Activated CD4-positive, alpha-beta T cell treated with anti-CD3 and anti-CD28 coated beads, Interleukin-2, Interleukin-4, amounts not matched to agents 100 ng/mL and 50 ng/mL, durations not matched to agents 16 hours and 8 hours (primary cell): ENCODE data around the gene DVL1.
"Not testable (repeated sequence)": the region's sequence is repeated elsewhere in the genome, so short reads cannot be mapped to it uniquely, and the experiment has no call there.

Source experiments
- DNase-seq: peaks from one replicate; pipeline ENCODE4 v3.0.0-alpha.2; 2020; ENCODE audit warnings: low spot score

DVL1 gene

DNA sequence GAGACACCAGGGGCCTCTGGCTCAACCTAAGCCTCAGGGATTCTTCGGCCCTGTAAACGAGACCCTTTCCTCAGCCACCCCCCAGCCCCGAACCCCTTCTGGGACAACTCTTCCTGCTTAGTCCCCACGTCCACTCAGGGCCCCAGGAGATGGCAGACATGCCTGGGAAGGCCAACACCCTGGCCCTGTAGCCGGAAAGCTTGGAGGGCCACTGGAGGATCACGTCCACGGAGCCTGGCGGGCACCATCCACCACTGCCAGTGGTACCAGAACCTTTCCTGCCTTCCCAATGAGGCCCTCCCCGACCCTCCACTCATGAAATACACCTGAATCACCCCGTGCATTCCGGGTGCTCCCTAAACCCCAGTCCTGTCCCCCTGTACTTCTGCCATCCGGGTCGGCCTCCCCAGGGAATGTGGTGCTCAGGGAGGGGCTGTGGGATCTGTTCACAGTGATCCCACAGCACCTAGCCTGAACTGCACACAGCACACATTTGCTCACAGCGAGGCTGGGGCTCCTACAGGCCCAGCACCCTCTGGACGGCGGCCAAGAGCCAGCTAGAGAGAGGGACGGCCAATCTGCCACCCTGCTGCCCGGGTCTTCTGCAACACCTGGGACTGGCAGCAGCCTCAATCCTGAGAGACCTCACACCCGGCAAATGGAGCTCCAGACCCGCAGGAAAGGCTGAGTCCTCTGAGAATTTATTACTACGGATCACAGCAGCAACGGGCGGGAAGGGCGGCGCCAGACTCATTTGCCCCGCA, 24.0 kb upstream of the DVL1 start:
- DNase-seq: no peak

DNA sequence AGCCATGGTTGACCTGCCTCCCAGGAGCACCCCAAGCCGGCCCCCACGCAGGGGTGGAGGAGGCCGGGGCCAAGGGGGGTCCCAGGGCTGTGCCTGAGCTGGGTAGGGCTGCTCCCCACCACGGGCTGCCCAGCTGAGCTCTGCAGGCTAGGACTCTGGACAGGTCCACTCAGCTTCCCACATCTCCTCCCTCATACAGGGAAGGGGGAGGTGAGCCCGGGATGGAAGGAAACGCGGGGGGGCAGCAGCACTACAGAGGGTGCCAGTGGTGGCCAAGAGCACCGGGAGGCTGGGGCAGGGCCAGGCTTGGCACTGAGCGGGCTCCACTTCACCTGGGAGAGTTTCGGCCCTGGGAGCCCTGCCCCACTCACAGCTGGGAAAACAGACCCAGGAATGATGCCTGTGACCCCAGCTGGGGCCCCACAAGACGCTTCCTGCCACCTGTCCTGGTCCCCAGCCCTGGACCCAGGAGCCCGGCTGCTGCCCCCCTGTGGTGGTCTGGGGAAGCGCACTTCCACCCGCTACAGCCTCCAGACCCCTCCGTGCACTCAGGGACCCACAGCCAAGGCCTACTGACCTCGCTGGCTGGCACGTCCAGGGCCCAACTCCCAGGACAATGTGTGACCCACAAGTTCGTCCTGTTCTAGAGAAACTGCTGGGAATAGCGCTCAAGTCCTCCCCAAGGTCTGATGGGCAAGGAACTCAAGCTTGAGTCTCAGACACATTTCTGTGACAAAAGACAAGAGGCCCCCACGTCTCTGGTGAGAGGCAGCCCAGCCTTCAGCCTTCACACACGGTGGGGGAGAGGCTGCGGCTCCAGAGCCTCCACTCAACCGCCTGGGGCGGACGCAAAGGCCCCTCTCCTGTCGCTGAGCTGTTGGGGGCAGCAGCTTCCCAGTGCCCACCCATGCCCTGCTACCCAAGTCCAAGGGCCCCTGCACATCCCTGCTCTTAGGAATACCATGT, 22.8 kb upstream of the DVL1 start:
- DNase-seq: peak; percentile 83

DNA sequence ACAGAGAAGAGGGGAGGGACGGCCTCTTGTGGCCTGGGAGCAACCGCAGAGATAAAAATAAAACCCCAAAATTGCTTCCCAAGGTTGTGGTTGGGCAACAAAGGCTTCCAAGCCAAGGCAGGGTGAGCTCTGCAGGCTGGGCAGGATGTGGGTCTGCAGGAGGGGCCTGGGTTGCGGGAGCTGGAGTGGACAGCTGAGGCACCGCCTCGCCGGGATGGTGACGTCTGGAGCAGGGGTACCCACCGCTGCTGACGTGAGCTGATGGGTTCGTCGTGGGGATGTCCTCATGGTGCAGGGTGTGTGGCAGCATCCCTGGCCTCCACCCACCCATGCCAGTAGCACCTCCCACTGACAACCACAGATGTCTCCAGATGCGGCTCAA, 22.1 kb upstream of the DVL1 start:
- peak; percentile 30 for DNase-seq

DNA sequence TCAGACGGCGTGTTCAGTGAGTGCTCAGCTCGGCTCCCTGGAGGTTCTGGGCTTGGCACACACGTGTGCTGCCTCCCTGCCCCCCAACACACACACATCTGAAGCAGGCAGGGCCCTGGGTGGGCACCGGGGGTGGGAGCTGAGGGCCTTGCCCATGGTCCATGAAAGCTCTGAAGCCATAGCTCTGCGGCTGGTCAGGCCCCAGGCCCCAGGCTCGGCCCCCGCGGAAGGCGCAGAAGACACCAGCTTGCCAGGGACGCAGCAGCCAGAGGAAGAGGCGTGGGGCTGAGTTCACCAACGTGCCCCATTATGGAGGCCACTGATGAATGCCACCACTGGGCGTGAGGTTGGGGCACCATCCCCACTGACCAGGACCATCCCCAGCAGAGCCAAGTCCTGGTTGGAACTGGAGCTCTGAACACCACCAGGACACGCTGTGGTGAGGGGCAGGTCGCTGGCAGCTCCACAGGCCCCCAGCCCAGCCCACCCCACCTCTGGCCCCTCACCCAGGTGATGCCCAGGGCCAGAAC, 21.6 kb upstream of the DVL1 start:
- no peak for DNase-seq

DNA sequence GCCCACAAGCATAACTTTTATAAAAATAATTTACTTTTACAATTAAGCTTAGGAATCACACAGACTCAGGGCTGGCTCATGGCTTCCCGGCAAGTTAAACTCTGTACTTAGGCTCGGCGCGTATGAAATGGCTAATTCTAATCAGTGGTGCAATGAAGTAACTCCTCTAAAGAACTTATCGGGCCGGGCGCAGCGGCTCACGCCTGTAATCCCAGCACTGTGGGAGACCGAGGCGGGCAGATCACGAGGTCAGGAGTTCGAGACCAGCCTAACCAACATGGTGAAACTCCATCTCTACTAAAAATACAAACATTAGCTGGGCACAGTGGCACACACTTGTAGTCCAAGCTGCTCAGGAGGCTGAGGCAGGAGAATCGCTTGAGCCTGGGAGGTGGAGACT, 20.9 kb upstream of the DVL1 start:
- not testable (repeated sequence) for DNase-seq

DNA sequence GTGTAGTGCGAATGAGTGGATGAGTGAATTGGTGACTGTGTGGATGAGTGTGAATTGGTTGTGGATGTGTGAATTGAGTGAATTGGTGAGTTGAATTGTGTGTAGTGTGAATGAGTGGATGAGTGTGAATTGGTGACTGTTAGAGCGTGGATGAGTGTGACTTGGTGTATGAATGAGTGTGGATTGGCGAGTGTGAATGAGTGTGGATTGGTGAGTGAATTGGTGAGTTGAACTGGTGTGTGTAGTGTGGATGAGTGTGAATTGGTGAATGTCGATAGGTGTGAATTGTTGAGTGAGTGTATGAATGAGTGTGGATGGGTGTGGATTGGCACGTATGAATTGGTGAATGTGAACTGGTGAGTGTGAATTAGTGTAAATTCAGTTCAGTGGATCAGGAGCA, 18.1 kb upstream of the DVL1 start:
- no peak for DNase-seq

DNA sequence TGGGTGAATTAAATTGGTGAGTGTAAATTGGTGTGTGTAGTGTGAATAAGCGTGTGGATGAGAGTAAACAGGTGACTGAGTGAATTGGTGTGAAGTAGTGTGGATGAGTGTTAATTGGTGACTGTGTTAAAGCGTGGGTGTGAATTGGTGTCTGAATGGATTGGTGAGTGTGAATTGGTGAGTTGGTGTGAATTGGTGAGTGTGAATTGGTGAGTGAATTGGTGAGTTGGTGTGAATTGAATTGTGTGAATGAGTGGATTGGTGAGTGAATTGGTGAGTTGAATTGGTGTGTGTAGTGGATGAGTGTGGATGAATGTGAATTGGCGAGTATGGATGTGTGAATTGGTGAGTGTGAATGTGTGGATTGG, 17.5 kb upstream of the DVL1 start:
- DNase-seq: no peak

DNA sequence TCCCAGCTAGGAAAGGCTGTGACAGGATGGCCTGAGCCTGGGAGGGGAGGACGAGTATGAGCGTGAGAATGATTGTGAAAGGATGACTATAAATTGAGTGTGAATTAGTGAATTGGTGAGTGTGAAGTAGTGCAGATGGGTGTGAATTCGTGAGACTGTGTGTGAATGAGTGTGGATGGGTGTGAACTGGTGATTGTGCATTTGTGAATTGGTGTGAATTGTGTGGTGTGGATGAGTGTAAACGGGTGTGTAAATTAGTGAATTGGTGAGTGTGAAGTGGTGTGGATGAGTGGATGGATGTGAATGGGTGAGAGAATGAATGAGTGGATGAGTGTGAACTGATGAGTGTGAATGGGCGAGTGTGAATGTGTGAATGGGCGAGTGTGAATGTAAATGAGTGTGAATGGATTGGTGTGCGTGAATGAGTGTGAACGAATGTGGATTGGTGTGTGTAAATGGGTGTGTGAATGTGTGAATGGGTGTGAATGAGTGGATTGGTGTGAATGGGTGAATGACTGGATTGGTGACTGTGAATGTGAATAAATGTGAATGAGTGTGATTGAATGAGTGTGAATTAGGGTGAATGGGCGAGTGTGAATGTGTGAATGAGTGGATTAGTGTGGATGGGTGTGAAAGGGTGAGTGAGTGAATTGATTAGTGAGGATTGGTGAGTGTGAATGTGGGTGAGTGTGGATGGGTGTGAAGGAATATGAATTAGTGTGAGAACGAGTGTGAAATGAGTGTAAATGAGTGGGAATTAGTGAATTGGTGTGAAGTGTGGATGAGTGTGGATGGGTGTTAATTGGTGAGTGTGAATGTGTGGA, 16.9 kb upstream of the DVL1 start:
- no peak for DNase-seq

DNA sequence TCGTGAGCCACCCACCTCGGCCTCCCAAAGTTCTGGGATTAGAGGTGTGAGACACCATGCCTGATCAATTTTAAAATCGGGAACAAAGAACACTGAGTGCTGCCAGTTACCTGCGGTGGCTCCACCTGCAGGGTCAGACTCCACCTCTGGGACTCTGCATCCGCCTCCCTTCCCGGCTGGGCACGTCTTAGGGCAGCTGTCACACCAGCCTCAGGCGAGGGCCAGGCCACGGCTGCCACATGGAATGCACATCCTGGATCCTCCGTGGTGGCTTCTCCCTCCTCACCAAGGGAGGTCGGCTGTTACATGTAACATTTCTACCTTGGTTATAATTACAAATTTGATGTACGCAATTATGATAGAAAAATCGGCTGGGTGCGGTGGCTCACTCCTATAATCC, 15.0 kb upstream of the DVL1 start:
- no peak for DNase-seq

DNA sequence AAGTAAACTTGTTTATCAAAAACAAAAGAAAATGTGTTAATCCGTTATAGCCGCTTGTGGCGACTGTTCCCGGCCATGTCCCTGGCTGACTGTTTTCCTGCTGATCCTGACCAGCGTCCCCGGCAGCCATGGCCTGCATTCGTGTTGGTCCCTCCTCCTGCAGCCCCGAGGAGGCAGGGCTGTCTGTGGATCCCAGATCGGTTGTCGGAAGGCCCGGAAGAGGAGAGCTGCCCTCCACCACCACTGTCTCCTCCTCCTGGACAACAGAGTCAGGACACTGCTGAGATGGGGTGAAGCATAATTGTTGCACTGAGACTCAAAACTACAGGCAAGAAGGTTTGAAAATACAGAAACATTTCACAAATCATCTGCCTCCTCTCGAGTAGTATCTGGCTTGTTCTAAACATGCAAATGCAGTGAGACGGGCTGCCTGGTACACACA, 12.8 kb upstream of the DVL1 start:
- DNase-seq: no peak

DNA sequence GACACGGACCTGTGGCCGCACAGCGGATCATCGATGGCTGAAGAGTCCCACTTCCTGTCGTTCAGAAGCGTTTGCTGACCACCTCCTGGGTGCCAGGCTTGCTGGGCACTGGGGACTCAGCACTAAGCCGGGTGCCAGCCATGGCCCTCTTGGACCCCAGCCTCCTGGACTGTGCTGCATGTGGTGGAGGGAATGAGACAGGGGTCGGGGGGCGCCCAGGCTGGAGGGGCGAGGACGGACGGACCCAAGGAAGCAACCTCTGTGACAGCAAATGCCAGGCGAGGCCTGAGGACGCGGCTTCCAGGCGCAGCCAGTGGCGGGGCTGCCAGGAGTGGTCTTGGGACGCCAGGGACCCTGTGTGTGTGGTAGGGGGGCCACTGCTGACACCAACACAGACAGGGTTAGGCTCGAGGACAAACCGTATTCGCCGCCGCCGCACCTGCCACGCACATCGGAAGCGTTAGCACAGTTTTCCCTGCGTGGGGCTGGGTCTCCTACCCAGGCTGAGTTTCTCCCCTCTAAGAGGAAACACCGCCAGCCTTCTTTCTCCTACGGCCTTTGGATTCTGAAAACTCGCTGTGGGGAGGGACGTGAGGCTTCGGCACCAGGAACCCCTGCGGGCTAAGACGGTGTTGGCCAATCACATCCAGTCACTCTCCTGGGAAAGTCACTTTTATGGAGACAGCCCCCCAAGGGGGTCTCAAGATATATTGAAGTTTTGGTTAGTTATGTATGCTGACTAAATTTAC, 12.2 kb upstream of the DVL1 start:
- DNase-seq: no peak

DNA sequence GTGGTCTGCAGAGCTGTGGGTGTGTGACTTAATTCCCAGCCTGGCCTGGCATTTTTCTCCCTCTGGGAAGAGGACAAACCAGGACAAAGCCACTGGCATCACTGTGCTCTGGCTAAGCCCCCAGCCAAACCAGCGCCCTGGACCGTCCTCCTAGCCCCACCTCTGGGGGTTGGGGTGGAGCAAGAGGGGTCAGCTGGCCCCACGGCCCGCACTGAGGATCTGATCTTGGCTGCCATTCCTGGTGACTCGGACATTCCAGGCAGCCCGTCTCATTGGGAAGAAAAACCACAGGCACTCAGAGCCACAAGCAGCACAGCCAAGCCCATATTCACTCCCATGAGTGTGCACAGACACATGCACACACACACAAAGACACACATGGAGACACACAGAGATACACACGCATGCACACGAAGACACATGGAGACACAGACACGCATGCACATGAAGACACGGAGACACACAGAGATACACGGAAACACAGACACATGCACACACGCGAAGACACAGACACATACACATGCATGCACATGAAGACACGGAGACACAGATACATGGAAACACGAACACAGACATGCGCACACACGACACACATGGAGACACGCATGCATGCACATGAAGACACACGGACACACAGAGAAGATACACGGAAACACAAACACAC, 11.4 kb upstream of the DVL1 start:
- no peak for DNase-seq

DNA sequence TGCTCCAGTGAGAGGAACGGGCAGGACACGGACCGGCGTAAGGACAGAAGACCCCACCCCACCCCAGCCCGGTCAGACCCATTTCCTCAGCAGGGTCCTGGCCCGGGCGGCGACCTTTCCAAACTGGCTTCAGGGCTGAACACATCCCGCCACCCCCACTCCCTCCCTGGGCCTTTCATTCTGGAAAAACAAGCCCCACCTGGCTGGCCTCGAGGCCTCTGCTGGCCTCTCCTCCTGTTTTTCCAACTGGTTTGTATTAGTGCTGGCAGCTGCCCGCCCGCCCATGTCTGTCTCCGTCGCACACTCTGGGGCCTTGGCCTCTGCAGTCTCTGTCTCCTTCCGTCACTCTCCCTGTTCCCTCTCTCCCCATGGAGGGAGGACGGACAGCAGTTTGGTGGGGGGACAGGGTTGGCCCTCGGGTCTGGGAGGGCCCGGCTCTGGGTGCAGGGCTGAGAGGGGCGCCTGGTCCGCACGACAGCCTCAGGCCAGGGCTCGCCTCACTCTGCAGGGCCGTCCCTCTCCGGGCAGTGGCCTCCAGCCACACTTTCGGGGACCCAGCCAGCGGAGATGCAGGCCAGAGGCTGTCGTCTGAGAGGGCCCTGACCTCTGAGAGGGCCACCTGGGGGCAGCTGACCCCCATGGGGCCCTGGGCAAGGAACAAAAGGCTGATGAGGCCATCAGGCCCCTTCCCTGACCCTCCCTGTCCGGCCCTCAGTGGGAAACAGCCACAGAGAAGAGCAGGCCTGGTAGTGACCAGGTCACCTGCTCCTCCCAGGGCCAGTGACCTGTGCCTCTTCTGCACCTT, 10.6 kb upstream of the DVL1 start:
- no peak for DNase-seq

DNA sequence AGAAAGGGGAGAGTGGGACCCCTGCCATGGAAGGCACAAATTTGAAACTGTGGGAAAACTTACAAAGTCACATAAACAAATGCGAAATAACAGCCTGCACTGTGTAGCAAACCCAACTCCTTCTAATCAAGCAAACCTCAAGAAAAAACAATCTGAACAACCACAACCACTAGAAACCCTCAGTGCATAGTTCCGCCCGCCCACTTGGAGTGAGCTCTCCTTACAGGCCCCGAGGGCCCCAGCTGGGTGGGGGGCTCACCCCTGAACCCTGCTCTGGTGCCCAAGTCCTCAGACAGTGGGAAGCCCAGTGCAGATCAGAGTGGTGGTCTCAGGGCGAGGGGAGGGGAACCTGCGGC, 10.1 kb upstream of the DVL1 start:
- DNase-seq: no peak

DNA sequence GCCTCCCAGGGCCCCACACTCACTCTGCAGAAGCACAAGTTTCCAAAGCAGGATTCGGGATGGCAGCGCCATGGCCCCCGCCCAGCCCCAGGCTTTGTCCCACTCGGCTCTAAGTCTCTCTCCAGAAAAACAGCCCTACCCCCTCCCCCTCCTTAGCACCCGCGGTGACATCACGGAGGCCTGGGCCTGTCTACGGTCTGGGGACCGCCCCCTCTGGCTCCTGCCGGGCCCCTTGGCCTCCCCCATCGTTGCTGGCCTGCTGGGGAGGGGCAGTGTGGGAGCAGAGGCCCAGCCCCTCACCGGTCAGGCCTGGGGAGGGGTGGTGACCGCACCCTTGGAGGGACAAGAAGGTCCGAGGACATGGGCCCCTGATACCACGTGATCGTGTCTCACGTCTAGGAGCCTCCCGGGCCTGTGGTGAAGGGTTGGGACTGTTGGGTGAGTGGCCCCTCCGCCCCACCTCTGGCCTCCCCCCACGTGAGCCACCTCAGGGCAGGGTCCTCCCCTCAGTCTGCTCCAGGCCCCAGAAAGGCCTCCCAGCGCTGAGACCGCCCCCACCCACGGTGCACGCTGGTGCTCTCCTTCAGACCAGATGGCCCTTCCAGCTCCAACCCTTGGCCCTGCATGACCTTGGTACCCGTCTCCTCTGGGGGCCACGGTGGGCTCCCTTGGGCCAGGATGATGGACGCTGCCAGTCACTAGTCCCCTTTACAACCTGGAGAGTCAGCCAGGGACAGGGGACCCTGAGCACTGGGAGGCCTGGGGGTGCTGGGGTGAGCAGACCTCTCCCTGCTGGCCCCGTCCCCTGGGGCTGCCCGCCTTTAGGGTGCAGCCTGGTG, 9.4 kb upstream of the DVL1 start, which contains the start of gene MXRA8:
TSS of gene MXRA8 (minus strand) at position 123 of the 839 bp plus-strand sequence. CDS start at position 72, 51 bp downstream.
- no peak for DNase-seq

DNA sequence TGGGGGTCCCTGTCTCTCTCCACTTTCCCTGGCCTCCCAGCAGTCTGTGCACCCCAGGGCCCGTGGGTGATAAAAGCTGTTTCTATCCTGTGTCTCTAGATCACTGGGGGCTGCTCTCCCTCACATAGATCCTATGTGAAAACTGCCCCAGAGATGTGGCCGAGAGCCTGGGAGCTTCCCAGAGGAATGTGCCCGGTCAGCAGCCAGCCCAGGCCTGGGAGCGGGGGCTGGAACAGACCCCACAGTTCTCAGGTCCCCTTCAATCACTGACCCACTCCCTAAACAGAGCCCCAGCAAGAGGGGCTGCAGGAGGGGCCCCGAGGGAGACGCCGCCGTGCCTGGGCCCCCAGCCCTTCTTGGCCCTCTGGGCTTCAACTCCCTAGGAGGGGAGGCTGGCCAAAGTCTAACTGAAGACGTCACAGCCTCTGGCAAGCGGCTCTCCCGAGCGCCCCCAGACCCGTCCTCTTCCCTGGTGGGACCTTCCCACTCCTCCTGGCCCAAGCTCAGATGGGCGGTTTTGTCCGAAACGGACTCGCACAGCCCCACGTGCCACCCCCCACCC, 8.7 kb upstream of the DVL1 start:
- no peak for DNase-seq

DNA sequence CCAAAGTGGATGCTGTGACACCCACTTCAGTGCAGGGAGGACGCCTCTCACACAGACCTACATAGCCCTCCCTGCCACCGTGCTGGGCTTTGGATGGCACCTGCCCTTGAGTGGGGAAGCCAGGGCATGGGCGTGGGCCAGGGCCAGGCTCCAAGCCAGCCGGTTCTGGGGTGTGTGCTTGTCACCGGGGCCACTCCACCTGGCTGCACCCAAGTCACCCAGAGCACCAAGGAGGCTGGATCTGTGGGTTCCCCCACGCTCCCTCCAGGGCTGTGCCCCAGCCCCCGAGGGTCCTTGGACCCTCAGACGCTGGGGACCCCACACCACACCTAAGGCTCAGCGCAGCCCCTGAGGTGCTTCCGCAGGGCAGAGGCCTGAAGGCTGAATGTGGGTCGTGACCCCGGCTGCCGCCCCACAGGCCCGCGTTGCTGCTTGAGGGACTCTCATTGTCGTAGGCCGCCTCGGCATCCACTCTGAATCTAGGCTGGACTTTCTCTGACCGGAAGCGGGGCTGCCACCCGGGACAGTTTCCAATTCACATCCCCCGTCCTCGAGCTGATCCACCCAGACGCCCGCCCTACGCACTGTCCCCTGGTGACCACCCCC, 7.7 kb upstream of the DVL1 start:
- DNase-seq: no peak

DNA sequence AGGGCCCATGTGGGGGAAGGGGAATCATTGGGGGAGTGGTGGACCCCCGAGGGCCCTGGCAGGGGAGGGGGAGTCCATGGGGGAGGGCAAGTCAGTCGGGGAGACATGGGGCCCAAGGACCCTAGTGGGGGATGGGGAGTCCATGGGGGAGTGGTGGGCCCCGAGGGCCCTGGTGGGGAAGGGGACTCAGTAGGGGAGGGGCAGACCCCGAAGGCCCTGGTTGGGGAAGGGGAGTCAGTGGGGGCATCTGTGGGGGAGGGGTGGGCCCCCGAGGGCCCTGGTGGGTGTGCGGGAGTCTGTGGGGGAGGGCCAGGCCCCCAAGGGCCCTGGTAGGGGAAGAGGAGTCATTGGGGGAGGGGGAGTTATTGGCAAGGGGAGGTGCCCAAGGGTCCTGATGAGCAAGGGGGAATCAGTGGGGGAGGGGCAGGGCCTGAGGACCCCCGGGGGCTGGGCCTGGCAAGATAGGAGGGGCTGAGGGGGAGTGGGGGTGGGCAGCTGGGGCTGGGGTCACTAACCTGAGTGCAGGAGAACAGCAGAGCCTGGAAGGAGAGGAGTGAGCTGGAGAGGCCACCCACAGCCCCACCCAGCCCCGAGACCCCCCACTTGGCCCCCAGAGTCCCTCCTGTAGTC, 7.1 kb upstream of the DVL1 start:
- DNase-seq: no peak
